OCI-LY1 (cell line): ENCODE measurements around the gene FURIN.

Source experiments
- H2AFZ ChIP-seq: fragments of 200-600 bp; sonication (generic), shearing (Covaris generic); 2 replicates; pipeline ENCODE4 v1.6.0; 2014; ENCODE audit warnings: antibody characterized with exemption, mild to moderate bottlenecking, low read length
- H3F3A ChIP-seq: fragments of 200-600 bp; sonication (generic), shearing (Covaris generic); 2 replicates; pipeline ENCODE4 v1.6.0; 2014; ENCODE audit warnings: mild to moderate bottlenecking, antibody characterized with exemption, low read length, moderate library complexity; ENCODE audit not compliant: insufficient read depth
- H3K27ac ChIP-seq: fragments of 200-600 bp; sonication (generic); 2 replicates; pipeline ENCODE4 v1.5.1; 2014; ENCODE audit warnings: low read length, mixed run types, mild to moderate bottlenecking, low read depth; ENCODE audit not compliant: poor library complexity, severe bottlenecking
- H3K27me3 ChIP-seq: fragments of 200-600 bp; sonication (generic); 2 replicates; pipeline ENCODE4 v1.6.0; 2014; ENCODE audit warnings: antibody characterized with exemption, mild to moderate bottlenecking, low read length, moderate library complexity; ENCODE audit not compliant: insufficient read depth
- H3K36me3 ChIP-seq: fragments of 200-600 bp; sonication (generic); 2 replicates; pipeline ENCODE4 v1.6.1; 2014; ENCODE audit warnings: mild to moderate bottlenecking, antibody characterized with exemption, low read length, moderate library complexity, mixed read lengths; ENCODE audit not compliant: insufficient read depth
- H3K4me1 ChIP-seq: fragments of 200-600 bp; sonication (generic); 2 replicates; pipeline ENCODE4 v1.5.1; 2014; ENCODE audit warnings: mild to moderate bottlenecking, low read length, moderate library complexity; ENCODE audit not compliant: insufficient read depth, severe bottlenecking
- H3K4me2 ChIP-seq: fragments of 200-600 bp; sonication (generic), shearing (Covaris generic); 2 replicates; pipeline ENCODE4 v1.6.1; 2014; ENCODE audit warnings: low read length
- H3K4me3 ChIP-seq: fragments of 200-600 bp; sonication (generic); 2 replicates; pipeline ENCODE4 v1.5.1; 2014; ENCODE audit warnings: low read length, low read depth, mild to moderate bottlenecking, mixed read lengths; ENCODE audit not compliant: poor library complexity, severe bottlenecking
- H3K79me2 ChIP-seq: fragments of 200-600 bp; shearing (Covaris generic); 2 replicates; pipeline ENCODE4 v1.6.1; 2016; ENCODE audit warnings: mixed run types, low read length, mixed read lengths; ENCODE audit not compliant: insufficient read depth
- H3K9ac ChIP-seq: fragments of 200-600 bp; sonication (generic), shearing (Covaris generic); 2 replicates; pipeline ENCODE4 v1.6.1; 2014; ENCODE audit warnings: mild to moderate bottlenecking, low read length, mixed read lengths
- H3K9me2 ChIP-seq: fragments of 200-600 bp; sonication (generic), shearing (Covaris generic); 2 replicates; pipeline ENCODE4 v1.6.1; 2014; ENCODE audit warnings: low read depth, mild to moderate bottlenecking, low read length, mixed read lengths
- H3K9me3 ChIP-seq: fragments of 200-600 bp; shearing (Covaris generic); 2 replicates; pipeline ENCODE4 v1.6.1; 2014; ENCODE audit warnings: low read length, mixed read lengths
- H4K20me1 ChIP-seq: fragments of 200-600 bp; sonication (generic), shearing (Covaris generic); 2 replicates; pipeline ENCODE4 v1.6.0; 2016; ENCODE audit warnings: mild to moderate bottlenecking, low read length; ENCODE audit not compliant: insufficient read depth
- CTCF ChIP-seq: fragments of 200-600 bp; sonication (generic), shearing (Covaris generic); IDR thresholded peaks from 2 replicates; pipeline ENCODE4 v1.5.1; 2017; ENCODE audit warnings: mild to moderate bottlenecking, antibody characterized with exemption, low read length, moderate library complexity, mixed read lengths
- EZH2 ChIP-seq: fragments of 200-600 bp; sonication (generic), shearing (Covaris generic); IDR thresholded peaks from 2 replicates; pipeline ENCODE4 v1.8.0; 2017; ENCODE audit warnings: borderline replicate concordance, mixed run types, mild to moderate bottlenecking, antibody characterized with exemption, low read length, moderate library complexity, mixed read lengths

FURIN gene

GRCh38 chr15:90881181-90881977 is 13.0 kb downstream of the FURIN start:
- no peak overlapping the region for H3K4me3 ChIP-seq
- no peaks in the 10 kb centered on the region for H4K20me1 ChIP-seq
- H3F3A ChIP-seq = no peaks in the 10 kb centered on the region
- H3K27me3 ChIP-seq = no peaks in the 10 kb centered on the region; the same call in 1 of the 2 replicates
- H3K36me3 ChIP-seq = no peaks in the 10 kb centered on the region
- TF ChIP-seq CTCF = no peak
- TF ChIP-seq EZH2 = no peak
- H3K27ac ChIP-seq = no peak overlapping the region
- H3K4me1 ChIP-seq = no peaks in the 10 kb centered on the region
- no peak overlapping the region for H3K4me2 ChIP-seq
- no peaks in the 10 kb centered on the region for H3K9me2 ChIP-seq
- no peak overlapping the region for H3K9ac ChIP-seq
- no peak overlapping the region for H2AFZ ChIP-seq
- no peaks in the 10 kb centered on the region for H3K9me3 ChIP-seq
- H3K79me2 ChIP-seq = no peaks in the 10 kb centered on the region

- no peak overlapping the region for H3K27ac ChIP-seq
- no peaks in the 10 kb centered on the region; the same call in 1 of the 2 replicates for H3K27me3 ChIP-seq
- no peak overlapping the region for H2AFZ ChIP-seq
- H3K9ac ChIP-seq = no peak overlapping the region
- no peak overlapping the region for H3K4me2 ChIP-seq
- no peaks in the 10 kb centered on the region for H3K79me2 ChIP-seq
- TF ChIP-seq EZH2 = no peak
- TF ChIP-seq CTCF = no peak
- H3K4me1 ChIP-seq = no peaks in the 10 kb centered on the region
- no peaks in the 10 kb centered on the region for H3K9me2 ChIP-seq
- H4K20me1 ChIP-seq = no peaks in the 10 kb centered on the region
- H3F3A ChIP-seq = no peaks in the 10 kb centered on the region
- no peak overlapping the region for H3K4me3 ChIP-seq
- H3K9me3 ChIP-seq = no peaks in the 10 kb centered on the region
- H3K36me3 ChIP-seq = no peaks in the 10 kb centered on the region
These were observed 13.8 kb downstream of the FURIN start for GRCh38 chr15:90881978-90882721.

- Histone ChIP-seq H3K4me3 (no peak overlapping the region), H3K9ac (no peak overlapping the region), H3K9me2 (no peaks in the 10 kb centered on the region), H3K27me3 (no peaks in the 10 kb centered on the region; the same call in 1 of the 2 replicates), H3K4me2 (no peak overlapping the region), H3K4me1 (no peaks in the 10 kb centered on the region), H3K79me2 (no peaks in the 10 kb centered on the region), H4K20me1 (no peaks in the 10 kb centered on the region), H3F3A (no peaks in the 10 kb centered on the region), H3K36me3 (no peaks in the 10 kb centered on the region), H3K9me3 (no peaks in the 10 kb centered on the region), H2AFZ (no peak overlapping the region), H3K27ac (no peak overlapping the region)
- TF ChIP-seq EZH2 (no peak), CTCF (no peak)
These were observed 14.6 kb downstream of the FURIN start for GRCh38 chr15:90882781-90883525.
